ENCODE measurements around the gene INAFM2.

The INAFM2 gene

GRCh38 chr15:40303576-40303975, 19.9 kb upstream of the INAFM2 start:
- Histone ChIP-seq H3K9ac (ENCODE audit: low read length) (no peak overlapping the region), H3K27ac (ENCODE audit: low read depth, low read length, poor library complexity, severe bottlenecking) (no peak overlapping the region), H4K20me1 (ENCODE audit: insufficient read depth, low read length) (no peaks in the 10 kb centered on the region), H3F3A (ENCODE audit: insufficient read depth, low read length) (no peaks in the 10 kb centered on the region), H3K4me3 (ENCODE audit: low read depth, low read length, poor library complexity, severe bottlenecking) (no peak overlapping the region), H3K9me2 (ENCODE audit: low read depth, low read length) (no peaks in the 10 kb centered on the region), H2AFZ (ENCODE audit: low read length) (no peak overlapping the region), H3K27me3 (ENCODE audit: insufficient read depth, low read length) (peaks cover 9% of the 10 kb centered on the region; the same call in 1 of the 2 replicates), H3K9me3 (ENCODE audit: low read length) (peaks cover 6% of the 10 kb centered on the region), H3K4me2 (ENCODE audit: low read length) (no peak overlapping the region), H3K36me3 (ENCODE audit: insufficient read depth, low read length) (no peaks in the 10 kb centered on the region; the same call in 1 of the 2 replicates), H3K4me1 (ENCODE audit: insufficient read depth, low read length, severe bottlenecking) (peaks cover 15% of the 10 kb centered on the region), H3K79me2 (ENCODE audit: insufficient read depth, low read length) (no peaks in the 10 kb centered on the region)
- TF ChIP-seq EZH2 (IDR thresholded peaks at IDR 0.05; ENCODE audit: borderline replicate concordance, low read length) (no peak), CTCF (IDR thresholded peaks at IDR 0.05; ENCODE audit: low read length) (no peak)

- Histone ChIP-seq H3K79me2 (ENCODE audit: insufficient read depth, low read length) (no peaks in the 10 kb centered on the region), H3K9ac (ENCODE audit: low read length) (no peak overlapping the region), H3K36me3 (ENCODE audit: insufficient read depth, low read length) (no peaks in the 10 kb centered on the region; the same call in 1 of the 2 replicates), H3F3A (ENCODE audit: insufficient read depth, low read length) (no peaks in the 10 kb centered on the region), H4K20me1 (ENCODE audit: insufficient read depth, low read length) (no peaks in the 10 kb centered on the region), H2AFZ (ENCODE audit: low read length) (no peak overlapping the region), H3K27me3 (ENCODE audit: insufficient read depth, low read length) (peaks cover 8% of the 10 kb centered on the region; the same call in 1 of the 2 replicates), H3K9me2 (ENCODE audit: low read depth, low read length) (no peaks in the 10 kb centered on the region), H3K4me2 (ENCODE audit: low read length) (no peak overlapping the region), H3K27ac (ENCODE audit: low read depth, low read length, poor library complexity, severe bottlenecking) (no peak overlapping the region), H3K4me1 (ENCODE audit: insufficient read depth, low read length, severe bottlenecking) (peaks cover 24% of the 10 kb centered on the region), H3K9me3 (ENCODE audit: low read length) (peaks cover 5% of the 10 kb centered on the region), H3K4me3 (ENCODE audit: low read depth, low read length, poor library complexity, severe bottlenecking) (no peak overlapping the region)
- TF ChIP-seq EZH2 (IDR thresholded peaks at IDR 0.05; ENCODE audit: borderline replicate concordance, low read length): no peak
- TF ChIP-seq CTCF (IDR thresholded peaks at IDR 0.05; ENCODE audit: low read length): no peak
Observed at GRCh38 chr15:40305281-40305680, 18.2 kb upstream of the INAFM2 start.

GRCh38 chr15:40306371-40306770, 17.1 kb upstream of the INAFM2 start:
- Histone ChIP-seq H3K4me2 (ENCODE audit: low read length) (no peak overlapping the region), H3K9me2 (ENCODE audit: low read depth, low read length) (no peaks in the 10 kb centered on the region), H2AFZ (ENCODE audit: low read length) (no peak overlapping the region), H4K20me1 (ENCODE audit: insufficient read depth, low read length) (no peaks in the 10 kb centered on the region), H3K27ac (ENCODE audit: low read depth, low read length, poor library complexity, severe bottlenecking) (no peak overlapping the region), H3K36me3 (ENCODE audit: insufficient read depth, low read length) (no peaks in the 10 kb centered on the region), H3K9me3 (ENCODE audit: low read length) (no peaks in the 10 kb centered on the region), H3K9ac (ENCODE audit: low read length) (no peak overlapping the region), H3K4me1 (ENCODE audit: insufficient read depth, low read length, severe bottlenecking) (peaks cover 24% of the 10 kb centered on the region), H3K27me3 (ENCODE audit: insufficient read depth, low read length) (no peaks in the 10 kb centered on the region), H3K4me3 (ENCODE audit: low read depth, low read length, poor library complexity, severe bottlenecking) (no peak overlapping the region), H3F3A (ENCODE audit: insufficient read depth, low read length) (no peaks in the 10 kb centered on the region), H3K79me2 (ENCODE audit: insufficient read depth, low read length) (no peaks in the 10 kb centered on the region)
- TF ChIP-seq CTCF (IDR thresholded peaks at IDR 0.05; ENCODE audit: low read length) (no peak), EZH2 (IDR thresholded peaks at IDR 0.05; ENCODE audit: borderline replicate concordance, low read length) (no peak)

Measured in OCI-LY1 (cell line).